ENCODE results near the gene EXOC6B.

EXOC6B gene

DNA sequence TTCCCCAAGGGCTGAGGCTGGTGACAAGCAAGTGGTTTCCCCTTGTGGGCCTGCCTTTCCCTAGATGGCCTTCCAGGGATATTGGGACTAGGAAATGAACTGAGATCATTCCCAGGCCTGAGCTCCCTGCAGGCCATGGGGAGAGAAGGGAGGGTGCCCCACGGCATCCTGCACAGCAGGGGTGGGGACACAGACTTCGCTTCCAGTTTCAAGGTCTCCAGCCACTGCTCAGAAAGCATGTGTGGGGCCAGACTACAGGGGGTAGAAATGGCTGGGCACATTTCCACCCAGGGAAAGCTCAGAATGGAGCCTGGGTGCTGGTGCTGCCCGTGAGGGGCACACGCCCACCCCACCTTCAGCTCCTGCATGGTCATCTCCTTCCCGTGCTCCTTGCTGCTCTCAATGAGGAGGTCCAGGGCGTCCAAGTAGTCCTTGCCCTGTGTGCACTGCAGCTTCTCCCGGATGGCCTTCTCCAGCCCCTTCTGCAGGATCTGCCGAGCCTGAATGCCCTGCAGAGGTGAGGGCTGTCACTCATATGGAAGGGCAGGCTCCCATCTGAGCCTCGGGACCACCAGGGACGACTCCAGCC, 691.3 kb downstream of the EXOC6B start:
- Histone ChIP-seq H3K4ac (ENCODE audit: low read depth, low read length) (no peak overlapping the region), H3K27ac (ENCODE audit: low read depth, low read length) (no peak overlapping the region), H3K9ac (ENCODE audit: low read length) (no peak overlapping the region), H2BK120ac (ENCODE audit: low read depth, low read length) (no peak overlapping the region), H4K5ac (ENCODE audit: low read length) (no peak overlapping the region), H3K27me3 (ENCODE audit: insufficient read depth, low read length, poor library complexity) (no peaks in the 10 kb centered on the region), H3K36me3 (ENCODE audit: control insufficient read depth, insufficient read depth, low read length) (no peaks in the 10 kb centered on the region), H3K79me1 (ENCODE audit: low read length) (no peaks in the 10 kb centered on the region), H3K4me3 (ENCODE audit: low read length) (no peak overlapping the region), H3K4me1 (ENCODE audit: control insufficient read depth, low read depth, low read length) (no peaks in the 10 kb centered on the region), H3K79me2 (ENCODE audit: control insufficient read depth, insufficient read depth, low read length) (no peaks in the 10 kb centered on the region), H4K8ac (ENCODE audit: low read depth, low read length) (no peak overlapping the region), H2BK15ac (replicated peaks; ENCODE audit: low read depth) (no peak overlapping the region), H3K4me2 (ENCODE audit: low read length) (no peak overlapping the region), H3K23ac (ENCODE audit: low read length) (no peak overlapping the region), H2BK5ac (ENCODE audit: low read length) (no peak overlapping the region), H2AK5ac (ENCODE audit: low read length) (no peak overlapping the region), H3K18ac (ENCODE audit: low read length) (no peak overlapping the region), H3K56ac (ENCODE audit: low read length) (no peak overlapping the region)
- no CpG with 5 or more reads among the region's 10 CpGs for WGBS (ENCODE audit: extremely low coverage, insufficient coverage, low lambda C conversion rate)
- no peak for DNase-seq

- Histone ChIP-seq H4K5ac (ENCODE audit: low read length) (no peak overlapping the region), H4K8ac (ENCODE audit: low read depth, low read length) (no peak overlapping the region), H3K79me2 (ENCODE audit: control insufficient read depth, insufficient read depth, low read length) (no peaks in the 10 kb centered on the region), H3K56ac (ENCODE audit: low read length) (no peak overlapping the region), H3K9ac (ENCODE audit: low read length) (no peak overlapping the region), H3K4me3 (ENCODE audit: low read length) (no peak overlapping the region), H3K27ac (ENCODE audit: low read depth, low read length) (no peak overlapping the region), H3K79me1 (ENCODE audit: low read length) (no peaks in the 10 kb centered on the region), H3K18ac (ENCODE audit: low read length) (no peak overlapping the region), H3K4me2 (ENCODE audit: low read length) (no peak overlapping the region), H3K23ac (ENCODE audit: low read length) (no peak overlapping the region), H3K4me1 (ENCODE audit: control insufficient read depth, low read depth, low read length) (no peaks in the 10 kb centered on the region), H3K36me3 (ENCODE audit: control insufficient read depth, insufficient read depth, low read length) (no peaks in the 10 kb centered on the region), H2BK120ac (ENCODE audit: low read depth, low read length) (no peak overlapping the region), H3K4ac (ENCODE audit: low read depth, low read length) (no peak overlapping the region), H2AK5ac (ENCODE audit: low read length) (no peak overlapping the region), H2BK5ac (ENCODE audit: low read length) (no peak overlapping the region), H2BK15ac (replicated peaks; ENCODE audit: low read depth) (no peak overlapping the region), H3K27me3 (ENCODE audit: insufficient read depth, low read length, poor library complexity) (no peaks in the 10 kb centered on the region)
- no CpG with 5 or more reads among the region's 11 CpGs for WGBS (ENCODE audit: extremely low coverage, insufficient coverage, low lambda C conversion rate)
- no peak for DNase-seq
Observed at GRCh38 chr2:72133721-72134407, 692.0 kb downstream of the EXOC6B start.

DNA sequence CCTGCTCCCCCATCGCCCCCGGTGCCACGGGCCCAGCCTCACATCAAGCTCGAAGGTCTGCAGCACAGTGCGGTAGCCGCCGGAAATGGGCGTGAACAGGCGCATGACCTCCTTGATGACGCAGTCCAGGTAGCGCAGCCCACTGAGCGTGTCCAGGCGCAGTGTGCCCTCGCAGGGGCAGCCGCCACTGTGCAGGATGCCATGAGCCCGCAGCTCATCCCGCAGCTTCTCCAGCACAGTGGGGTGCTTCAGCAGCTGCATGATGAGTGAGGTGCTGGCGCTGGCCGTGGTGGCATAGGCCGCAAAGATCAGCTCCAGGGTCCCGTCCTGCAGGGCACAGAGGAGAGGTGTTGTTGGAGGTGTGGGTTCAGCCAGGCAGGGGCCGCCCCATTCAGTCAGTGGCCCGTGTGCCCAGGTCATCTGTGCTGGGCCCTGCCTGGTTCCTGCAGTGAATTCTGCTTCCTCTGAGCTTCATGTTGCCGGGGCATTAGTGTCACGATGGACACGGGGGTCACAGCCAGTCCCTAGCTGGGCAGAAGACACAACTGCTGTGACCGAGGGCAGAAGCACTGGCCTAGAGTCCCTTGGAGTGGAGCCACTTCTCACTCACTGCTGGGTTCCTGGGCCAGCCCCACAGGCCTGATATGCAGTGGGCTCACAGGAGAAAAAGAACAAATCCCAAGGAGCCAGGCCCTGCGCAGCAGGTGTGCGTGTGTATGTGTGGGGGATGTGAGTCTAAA, 692.7 kb downstream of the EXOC6B start:
- Histone ChIP-seq H3K4me3 (ENCODE audit: low read length) (no peak overlapping the region), H3K27ac (ENCODE audit: low read depth, low read length) (no peak overlapping the region), H3K27me3 (ENCODE audit: insufficient read depth, low read length, poor library complexity) (no peaks in the 10 kb centered on the region), H3K4me2 (ENCODE audit: low read length) (no peak overlapping the region), H3K79me1 (ENCODE audit: low read length) (no peaks in the 10 kb centered on the region), H2AK5ac (ENCODE audit: low read length) (no peak overlapping the region), H3K79me2 (ENCODE audit: control insufficient read depth, insufficient read depth, low read length) (no peaks in the 10 kb centered on the region), H3K9ac (ENCODE audit: low read length) (no peak overlapping the region), H3K56ac (ENCODE audit: low read length) (no peak overlapping the region), H3K23ac (ENCODE audit: low read length) (no peak overlapping the region), H2BK120ac (ENCODE audit: low read depth, low read length) (no peak overlapping the region), H4K8ac (ENCODE audit: low read depth, low read length) (no peak overlapping the region), H3K4me1 (ENCODE audit: control insufficient read depth, low read depth, low read length) (no peaks in the 10 kb centered on the region), H3K36me3 (ENCODE audit: control insufficient read depth, insufficient read depth, low read length) (no peaks in the 10 kb centered on the region), H2BK15ac (replicated peaks; ENCODE audit: low read depth) (no peak overlapping the region), H3K18ac (ENCODE audit: low read length) (no peak overlapping the region), H3K4ac (ENCODE audit: low read depth, low read length) (no peak overlapping the region), H4K5ac (ENCODE audit: low read length) (no peak overlapping the region), H2BK5ac (ENCODE audit: low read length) (no peak overlapping the region)
- no peak for DNase-seq
- no CpG with 5 or more reads among the region's 29 CpGs for WGBS (ENCODE audit: extremely low coverage, insufficient coverage, low lambda C conversion rate)

DNA sequence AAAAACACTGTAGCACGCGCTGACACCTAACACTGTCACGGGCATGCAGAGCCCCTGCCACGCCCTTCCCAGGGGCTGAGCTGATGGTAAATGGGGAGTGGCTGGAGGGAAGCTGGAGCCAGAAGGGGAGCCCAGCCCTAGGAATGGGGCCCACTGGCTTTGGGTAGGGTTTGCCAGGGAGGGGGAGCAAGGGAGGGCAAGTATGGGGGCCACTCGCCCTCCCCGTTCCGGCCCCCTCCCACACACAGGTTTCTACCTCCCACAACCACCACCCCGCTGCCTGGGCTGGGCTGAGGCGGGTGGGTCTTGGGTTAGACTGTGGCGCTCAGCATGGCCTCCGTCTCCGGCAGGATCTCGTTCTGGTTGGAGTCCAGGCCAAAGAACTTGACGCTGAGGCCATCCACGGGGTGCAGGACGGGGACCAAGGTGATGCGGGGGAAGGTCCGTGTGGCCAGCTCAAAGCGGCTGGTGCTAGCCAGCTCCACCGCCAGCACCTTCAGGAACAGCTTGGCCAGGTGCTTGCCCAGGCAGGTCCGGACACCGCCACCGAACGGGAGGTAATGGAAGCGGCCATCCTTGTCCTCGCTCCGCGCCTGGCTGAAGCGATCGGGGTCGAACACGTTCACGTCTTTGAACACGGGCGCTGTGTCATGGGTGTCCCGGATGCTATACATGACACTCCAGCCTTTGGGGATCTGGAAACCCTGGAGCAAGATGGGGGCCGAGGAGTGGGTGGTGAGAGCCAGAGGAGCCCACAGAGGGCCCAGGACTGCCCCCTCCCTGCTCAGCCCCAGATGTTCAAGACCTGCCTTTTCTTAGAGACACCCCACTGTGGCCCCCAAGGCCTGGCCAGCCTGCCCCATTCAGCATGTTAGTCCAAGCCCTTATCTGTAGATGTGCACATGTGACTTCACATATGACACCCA, 693.7 kb downstream of the EXOC6B start:
- H4K5ac ChIP-seq (ENCODE audit: low read length): no peak overlapping the region
- H3K18ac ChIP-seq (ENCODE audit: low read length): no peak overlapping the region
- H3K79me1 ChIP-seq (ENCODE audit: low read length): no peaks in the 10 kb centered on the region
- H3K27me3 ChIP-seq (ENCODE audit: insufficient read depth, low read length, poor library complexity): no peaks in the 10 kb centered on the region
- H3K4me2 ChIP-seq (ENCODE audit: low read length): no peak overlapping the region
- H3K36me3 ChIP-seq (ENCODE audit: control insufficient read depth, insufficient read depth, low read length): no peaks in the 10 kb centered on the region
- no peak overlapping the region for H2BK5ac ChIP-seq (ENCODE audit: low read length)
- H3K4me3 ChIP-seq (ENCODE audit: low read length): no peak overlapping the region
- no peak overlapping the region for H2BK15ac ChIP-seq (replicated peaks; ENCODE audit: low read depth)
- H3K27ac ChIP-seq (ENCODE audit: low read depth, low read length): no peak overlapping the region
- no peak overlapping the region for H3K23ac ChIP-seq (ENCODE audit: low read length)
- H3K9ac ChIP-seq (ENCODE audit: low read length): no peak overlapping the region
- no peak overlapping the region for H3K56ac ChIP-seq (ENCODE audit: low read length)
- H3K4me1 ChIP-seq (ENCODE audit: control insufficient read depth, low read depth, low read length): no peaks in the 10 kb centered on the region
- WGBS (ENCODE audit: extremely low coverage, insufficient coverage, low lambda C conversion rate): no CpG with 5 or more reads among the region's 37 CpGs
- H4K8ac ChIP-seq (ENCODE audit: low read depth, low read length): no peak overlapping the region
- DNase-seq: no peak
- H3K4ac ChIP-seq (ENCODE audit: low read depth, low read length): no peak overlapping the region
- no peak overlapping the region for H2AK5ac ChIP-seq (ENCODE audit: low read length)
- no peak overlapping the region for H2BK120ac ChIP-seq (ENCODE audit: low read depth, low read length)
- H3K79me2 ChIP-seq (ENCODE audit: control insufficient read depth, insufficient read depth, low read length): no peaks in the 10 kb centered on the region

DNA sequence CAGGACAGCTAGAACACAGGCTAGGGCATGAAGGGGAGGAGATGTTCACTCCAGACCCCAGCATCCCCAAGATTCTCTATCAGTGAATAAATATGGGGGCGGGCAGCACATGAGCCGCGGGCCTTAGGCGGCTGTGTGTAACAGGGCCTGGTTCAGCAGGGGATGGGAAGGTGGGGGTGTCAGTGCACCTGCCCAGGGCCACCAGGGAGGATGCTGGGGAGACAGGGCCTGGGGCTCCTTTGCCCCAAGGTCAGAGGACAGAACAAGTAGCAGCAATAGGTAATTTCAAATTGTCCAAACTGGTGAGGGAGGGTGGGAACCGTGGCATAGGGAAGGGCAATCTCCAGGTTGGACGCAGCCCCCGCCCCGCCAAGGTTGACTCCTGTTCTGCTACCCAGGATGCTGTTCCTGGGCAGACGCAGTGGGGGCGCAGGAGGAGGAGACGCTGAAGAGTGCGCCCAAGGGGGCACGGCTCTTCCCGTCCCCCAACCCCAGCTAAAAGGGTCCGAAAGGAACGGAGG, 694.4 kb downstream of the EXOC6B start:
- H3K27ac ChIP-seq (ENCODE audit: low read depth, low read length): no peak overlapping the region
- H2BK5ac ChIP-seq (ENCODE audit: low read length): no peak overlapping the region
- H3K9ac ChIP-seq (ENCODE audit: low read length): no peak overlapping the region
- H3K79me2 ChIP-seq (ENCODE audit: control insufficient read depth, insufficient read depth, low read length): no peaks in the 10 kb centered on the region
- no peak overlapping the region for H2BK15ac ChIP-seq (replicated peaks; ENCODE audit: low read depth)
- no peak overlapping the region for H2BK120ac ChIP-seq (ENCODE audit: low read depth, low read length)
- no peak for DNase-seq
- H3K4me2 ChIP-seq (ENCODE audit: low read length): no peak overlapping the region
- H3K27me3 ChIP-seq (ENCODE audit: insufficient read depth, low read length, poor library complexity): no peaks in the 10 kb centered on the region
- H4K8ac ChIP-seq (ENCODE audit: low read depth, low read length): no peak overlapping the region
- H3K18ac ChIP-seq (ENCODE audit: low read length): no peak overlapping the region
- no peaks in the 10 kb centered on the region for H3K36me3 ChIP-seq (ENCODE audit: control insufficient read depth, insufficient read depth, low read length)
- no peak overlapping the region for H3K4me3 ChIP-seq (ENCODE audit: low read length)
- H3K4ac ChIP-seq (ENCODE audit: low read depth, low read length): no peak overlapping the region
- no peak overlapping the region for H2AK5ac ChIP-seq (ENCODE audit: low read length)
- no CpG with 5 or more reads among the region's 16 CpGs for WGBS (ENCODE audit: extremely low coverage, insufficient coverage, low lambda C conversion rate)
- no peak overlapping the region for H4K5ac ChIP-seq (ENCODE audit: low read length)
- no peak overlapping the region for H3K56ac ChIP-seq (ENCODE audit: low read length)
- no peaks in the 10 kb centered on the region for H3K79me1 ChIP-seq (ENCODE audit: low read length)
- no peaks in the 10 kb centered on the region for H3K4me1 ChIP-seq (ENCODE audit: control insufficient read depth, low read depth, low read length)
- H3K23ac ChIP-seq (ENCODE audit: low read length): no peak overlapping the region
